GM12872 (cell line): ENCODE measurements around the gene PRDM11.
A peak's percentile ranks its signal among the peaks of the same experiment; 100 is the strongest.

ENCODE experiments used
- CTCF ChIP-seq: IDR thresholded peaks from 3 replicates; pipeline ENCODE4 v1.5.1; 2011; ENCODE audit warnings: low read depth, mild to moderate bottlenecking, low read length, moderate library complexity; ENCODE audit not compliant: insufficient read depth

The PRDM11 gene

DNA sequence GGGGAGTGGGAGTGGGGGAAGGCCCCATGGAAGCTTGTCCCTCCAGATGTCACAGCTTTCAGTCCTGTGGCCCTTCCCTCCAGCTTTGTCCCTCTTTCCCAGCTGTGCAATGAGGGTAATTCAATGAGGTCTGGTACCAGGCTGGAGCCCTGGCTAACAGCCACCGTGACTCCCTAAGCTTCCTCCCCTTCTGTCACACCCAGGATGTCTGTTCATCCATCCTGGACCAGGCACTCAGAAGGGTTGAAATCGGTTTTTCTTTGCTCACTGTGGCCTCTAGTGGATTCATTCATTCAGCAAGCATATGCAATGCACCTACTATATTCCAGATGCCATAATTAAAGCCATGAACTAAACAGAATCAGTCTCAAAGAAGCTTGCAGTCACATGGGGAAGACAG is 101.0 kb downstream of the PRDM11 start:
- TF ChIP-seq CTCF: no peak

DNA sequence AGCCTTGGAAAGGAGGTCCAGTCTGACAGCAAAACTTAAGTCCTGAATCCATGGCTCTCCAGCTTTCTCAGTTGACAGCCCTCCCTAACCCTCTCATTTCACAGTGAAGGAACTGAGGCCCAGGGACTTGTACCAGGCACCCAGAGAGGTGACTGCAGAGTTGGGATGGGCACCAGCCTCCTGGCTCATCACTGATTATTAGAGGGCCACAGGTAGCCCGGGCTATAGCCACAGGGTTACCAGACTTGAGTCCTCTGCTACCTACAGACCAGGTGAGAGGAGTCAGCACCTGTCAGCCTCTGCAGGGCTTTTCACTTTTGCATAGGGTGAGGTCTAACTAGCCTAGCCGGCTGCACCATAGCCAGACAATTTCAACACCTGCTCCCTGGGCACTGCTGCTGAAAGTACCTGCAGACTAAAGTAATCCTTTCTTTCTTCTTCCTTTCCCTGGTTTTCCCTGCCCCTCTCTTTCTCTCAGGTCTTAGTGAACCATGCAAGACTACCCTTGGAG is 102.1 kb downstream of the PRDM11 start:
- no peak for TF ChIP-seq CTCF

- no peak for TF ChIP-seq CTCF
Observed at GRCh38 chr11:45250035-45250718, 103.7 kb downstream of the PRDM11 start.

DNA sequence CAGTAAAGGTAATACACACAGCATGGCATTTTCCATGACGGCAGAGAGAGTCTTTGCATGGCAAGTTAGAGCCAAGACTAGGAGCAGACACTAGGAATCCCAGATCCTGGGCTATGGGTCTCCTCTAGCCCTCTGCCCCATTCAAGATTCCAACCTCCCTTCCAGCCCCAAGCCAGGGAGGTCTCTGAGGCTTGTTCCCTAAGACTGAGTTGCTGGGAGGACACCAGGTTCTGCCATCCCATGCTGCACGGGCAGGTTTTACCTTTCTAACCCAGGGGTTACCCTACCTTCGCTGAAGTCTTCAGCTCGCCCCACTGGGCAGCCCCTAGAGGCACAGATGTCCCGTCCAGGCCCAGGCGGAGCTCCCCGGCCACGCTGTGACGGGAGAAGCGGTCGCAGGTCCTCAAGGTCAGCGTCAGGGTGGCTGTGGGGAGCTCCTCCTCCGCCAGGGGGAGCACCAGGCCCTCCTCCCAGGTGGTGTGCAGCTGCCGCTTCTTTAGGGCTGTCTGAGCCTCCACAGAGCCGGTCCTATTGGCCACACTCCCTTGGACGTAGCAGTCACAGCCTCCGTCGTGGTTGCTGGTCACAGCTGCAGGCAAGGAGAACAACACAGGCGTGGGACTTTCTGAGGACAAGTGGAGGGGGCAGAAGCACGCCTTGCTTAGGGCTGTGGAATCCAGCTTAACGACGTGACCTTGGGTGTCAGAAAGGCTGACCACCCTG is 105.9 kb downstream of the PRDM11 start:
- peak; percentile 77 for TF ChIP-seq CTCF

DNA sequence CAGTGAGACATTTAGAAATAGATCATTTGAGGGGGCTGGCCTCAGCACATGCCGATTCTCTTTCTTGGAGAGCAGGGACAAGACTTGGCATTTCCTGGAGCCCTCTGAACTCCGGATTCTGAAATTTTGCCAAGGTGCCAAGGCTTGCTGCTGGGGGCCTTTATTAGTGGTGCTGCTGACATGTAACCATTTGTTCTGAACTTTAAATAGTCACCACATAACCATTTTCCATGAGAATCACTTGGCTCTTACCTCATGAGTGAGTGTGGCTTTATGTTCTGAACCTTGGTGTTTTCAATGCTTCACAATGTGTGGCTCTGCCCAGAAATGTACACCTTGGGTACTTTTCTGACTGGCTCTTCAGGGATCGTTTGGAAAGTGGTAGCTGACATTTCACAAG is 106.4 kb downstream of the PRDM11 start:
- no peak for TF ChIP-seq CTCF

DNA sequence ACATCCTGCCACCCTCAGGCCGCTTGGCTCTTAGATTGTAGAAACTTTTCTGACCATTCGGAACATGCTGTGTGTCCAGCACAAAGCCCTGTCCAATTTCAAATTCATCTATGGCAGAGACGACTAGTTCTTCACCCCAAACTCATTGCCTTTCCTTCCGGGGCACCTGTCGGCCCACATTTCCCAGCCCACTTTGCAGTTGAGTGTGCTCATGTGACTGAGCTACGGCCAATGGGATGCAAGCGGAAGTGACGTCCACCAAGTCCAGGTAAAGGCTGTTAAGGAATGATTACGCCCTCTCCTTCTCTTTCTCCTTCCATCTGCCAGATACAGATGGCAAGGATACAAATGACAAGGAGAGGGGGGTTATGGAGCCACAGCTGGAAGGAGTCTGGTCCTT is 107.2 kb downstream of the PRDM11 start:
- TF ChIP-seq CTCF: no peak

GRCh38 chr11:45254070-45254469 is 107.6 kb downstream of the PRDM11 start:
- no peak for TF ChIP-seq CTCF
